GM23338 (cell line): Measurements from ENCODE around the gene FBLN5. TPM values are rescaled to one million over a fixed set of nuclear protein-coding genes. Genes with fewer than 3 reads are reported as not detected.

Experiments
- ATAC-seq: fragments of 200-7000 bp; cut with Tn5 transposase; 3 replicates; pipeline ENCODE4 v1.9.1; 2020
- DNase-seq: peaks from one replicate; pipeline ENCODE4 v3.0.0-alpha.2; 2015; ENCODE audit warnings: low spot score
- H2AFZ ChIP-seq: fragments of 200-600 bp; sonication (generic); 2 replicates; pipeline ENCODE4 v1.8.0; 2016; ENCODE audit warnings: antibody characterized with exemption, mild to moderate bottlenecking, moderate library complexity
- H3F3A ChIP-seq: fragments of 200-600 bp; sonication (generic); replicated peaks from 2 replicates; pipeline ENCODE4 v1.8.0; 2017; ENCODE audit warnings: antibody characterized with exemption, mixed run types, low read depth
- H3K27ac ChIP-seq: fragments of 200-600 bp; sonication (generic); 2 replicates; pipeline ENCODE4 v1.6.1; 2016; ENCODE audit warnings: low read depth
- H3K27me3 ChIP-seq: fragments of 200-600 bp; sonication (generic); 2 replicates; pipeline ENCODE4 v1.8.0; 2016; ENCODE audit warnings: mild to moderate bottlenecking, mixed run types, moderate library complexity; ENCODE audit not compliant: insufficient read depth
- H3K36me3 ChIP-seq: fragments of 200-600 bp; sonication (generic); 2 replicates; pipeline ENCODE4 v1.8.0; 2016; ENCODE audit warnings: mild to moderate bottlenecking; ENCODE audit not compliant: insufficient read depth
- H3K4me1 ChIP-seq: fragments of 200-600 bp; sonication (generic); 2 replicates; pipeline ENCODE4 v1.8.0; 2016; ENCODE audit warnings: mild to moderate bottlenecking, moderate library complexity; ENCODE audit not compliant: insufficient read depth
- H3K4me2 ChIP-seq: fragments of 200-600 bp; sonication (generic); 2 replicates; pipeline ENCODE4 v1.7.1; 2017; ENCODE audit warnings: mixed run types
- H3K4me3 ChIP-seq: fragments of 200-600 bp; sonication (generic); 2 replicates; pipeline ENCODE4 v1.6.1; 2016; ENCODE audit warnings: mixed run types
- H3K79me2 ChIP-seq: fragments of 200-600 bp; sonication (generic); replicated peaks from 2 replicates; pipeline ENCODE4 v1.8.0; 2017; ENCODE audit warnings: mild to moderate bottlenecking; ENCODE audit not compliant: insufficient read depth
- H3K9me2 ChIP-seq: fragments of 200-600 bp; sonication (generic); 2 replicates; pipeline ENCODE4 v1.8.0; 2017; ENCODE audit not compliant: insufficient read depth
- H4K20me1 ChIP-seq: fragments of 200-600 bp; sonication (generic); replicated peaks from 2 replicates; pipeline ENCODE4 v1.8.0; 2017; ENCODE audit warnings: mild to moderate bottlenecking; ENCODE audit not compliant: insufficient read depth
- H3K27ac Mint-ChIP-seq: 2 replicates; pipeline ENCODE4 v1.8.0; 2020; ENCODE audit warnings: inconsistent platforms, mild to moderate bottlenecking, moderate library complexity, mixed read lengths
- H3K27me3 Mint-ChIP-seq: 3 replicates; pipeline ENCODE4 v1.8.0; 2022; ENCODE audit warnings: low read depth, mild to moderate bottlenecking, moderate library complexity, mixed read lengths, inconsistent platforms; ENCODE audit not compliant: insufficient read depth, poor library complexity
- H3K36me3 Mint-ChIP-seq: 3 replicates; pipeline ENCODE4 v1.8.0; 2021; ENCODE audit warnings: low read depth, mild to moderate bottlenecking, inconsistent platforms, moderate library complexity, mixed read lengths
- H3K4me1 Mint-ChIP-seq: 3 replicates; pipeline ENCODE4 v1.8.0; 2020; ENCODE audit warnings: mild to moderate bottlenecking, inconsistent platforms, mixed read lengths
- H3K4me3 Mint-ChIP-seq: 3 replicates; pipeline ENCODE4 v1.8.0; 2021; ENCODE audit warnings: moderate library complexity, mild to moderate bottlenecking, inconsistent platforms, mixed read lengths
- H3K9me3 Mint-ChIP-seq: 3 replicates; pipeline ENCODE4 v1.8.0; 2020; ENCODE audit warnings: moderate library complexity, mild to moderate bottlenecking, inconsistent platforms, mixed read lengths
- CREB1 ChIP-seq: fragments of 250-450 bp; sonication (Bioruptor Pico); IDR thresholded peaks from 2 replicates; pipeline ENCODE4 v1.5.0; 2020; ENCODE audit warnings: low read depth, mild to moderate bottlenecking, moderate library complexity
- EZH2 ChIP-seq: fragments of 200-600 bp; sonication (generic); IDR thresholded peaks from one replicate; pipeline ENCODE4 v1.8.0; 2017; ENCODE audit warnings: antibody characterized with exemption, mild to moderate bottlenecking, low read depth; ENCODE audit not compliant: unreplicated experiment
- EZH2phosphoT487 ChIP-seq: fragments of 200-600 bp; sonication (generic); IDR thresholded peaks from one replicate; pipeline ENCODE4 v1.8.1; 2018; ENCODE audit warnings: antibody characterized with exemption; ENCODE audit not compliant: unreplicated experiment
- JUNB ChIP-seq: IDR thresholded peaks from one replicate; pipeline ENCODE4 v1.6.1; 2016; ENCODE audit warnings: antibody characterized with exemption; ENCODE audit not compliant: unreplicated experiment
- NANOG ChIP-seq: IDR thresholded peaks from 2 replicates; pipeline ENCODE4 v1.6.1; 2016; ENCODE audit warnings: antibody characterized with exemption, borderline replicate concordance
- POLR2AphosphoS5 ChIP-seq: IDR thresholded peaks from 2 replicates; pipeline ENCODE4 v1.6.1; 2016; ENCODE audit warnings: antibody characterized with exemption, low read depth
- STAT1 ChIP-seq: IDR thresholded peaks from one replicate; pipeline ENCODE4 v1.6.1; 2016; ENCODE audit warnings: antibody characterized with exemption; ENCODE audit not compliant: unreplicated experiment
- ZNF114 ChIP-seq: fragments of 250-450 bp; sonication (Bioruptor Pico); IDR thresholded peaks from 2 replicates; pipeline ENCODE4 v1.5.0; 2020; ENCODE audit warnings: mild to moderate bottlenecking, moderate library complexity
- ZNF331 ChIP-seq: fragments of 250-450 bp; sonication (Bioruptor Pico); IDR thresholded peaks from 2 replicates; pipeline ENCODE4 v1.5.0; 2020; ENCODE audit warnings: low read depth, mild to moderate bottlenecking, moderate library complexity
- polyA plus RNA-seq: library from polyadenylated mRNA; unstranded; fragments of >200 nt; fragmentation: Nextera tagmentation; extraction: Ambion mirVana; gene quantifications from 2 replicates; pipeline ENCODE4 v1.2.1, GENCODE V29; 2016
- total RNA-seq: library from RNA; depleted of rRNA; stranded (reverse); fragments of >200 nt; shearing (Covaris generic); gene quantifications from 2 replicates; pipeline ENCODE4 v1.2.3, GENCODE V29; 2014
- TF ChIP-seq, protein P1 (sequence below): IDR thresholded peaks from 2 replicates; pipeline ENCODE4 v1.6.1; 2016; ENCODE audit warnings: antibody characterized with exemption
- TF ChIP-seq, protein P2 (sequence below): IDR thresholded peaks from one replicate; pipeline ENCODE4 v1.6.1; 2018; ENCODE audit warnings: antibody characterized with exemption; ENCODE audit not compliant: unreplicated experiment
- TF ChIP-seq, protein P3 (sequence below): fragments of 250-450 bp; sonication (Bioruptor Pico); IDR thresholded peaks from 2 replicates; pipeline ENCODE4 v1.5.0; 2020; ENCODE audit warnings: mild to moderate bottlenecking, moderate library complexity
- TF ChIP-seq, protein P4 (sequence below), 2 experiments: fragments of 200-600 bp in 1 of 2; sonication (generic) in 1 of 2; conservative IDR thresholded peaks; 2 replicates each; pipeline versions ENCODE4 v1.5.1 to v1.6.1; 2016 to 2017; ENCODE audit warnings: antibody characterized with exemption in 2 of 2, low read depth in 2 of 2, mild to moderate bottlenecking in 2 of 2, moderate library complexity in 1 of 2

Gene FBLN5
- total and polyA plus RNA-seq, 2 experiments from 2014 or later, result 4.3 to 4.9 TPM

DNA sequence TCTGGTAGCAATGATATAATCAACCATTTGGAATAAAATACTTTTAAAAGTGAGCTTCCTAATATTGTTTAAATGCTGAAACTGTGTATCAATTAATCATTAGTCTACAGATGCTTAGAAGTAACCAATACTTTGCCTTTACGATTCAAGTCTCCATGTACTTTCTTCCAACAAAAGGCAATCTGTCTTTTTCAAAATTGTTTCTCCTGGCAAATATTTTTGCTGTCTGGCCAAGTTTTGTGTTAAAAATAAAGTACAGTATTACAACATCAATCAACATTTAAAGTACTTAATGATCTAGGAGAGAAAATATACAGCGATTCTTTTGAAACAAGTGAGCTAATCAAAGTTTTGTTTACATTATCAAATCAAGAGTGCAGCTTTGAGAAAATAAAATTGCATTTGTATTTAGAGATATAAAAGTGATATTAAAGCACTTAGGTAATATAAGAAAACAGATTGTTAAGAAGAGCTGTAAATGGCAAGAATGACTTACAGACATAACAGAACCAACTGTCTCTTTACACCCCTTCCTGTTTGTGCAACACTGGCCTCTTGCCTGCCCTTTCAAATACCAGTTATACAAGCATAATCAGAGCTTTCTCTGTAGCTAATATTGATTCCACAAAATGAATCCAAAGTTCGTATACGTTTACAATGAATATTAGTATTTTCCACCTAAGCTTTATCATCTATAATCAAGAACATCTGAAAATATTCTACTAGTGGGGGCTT lies 38.2 kb upstream of the FBLN5 start:
- Histone ChIP-seq H3K4me3 (no peak overlapping the region), H3K27ac (no peak overlapping the region), H3F3A (no peaks in the 10 kb centered on the region), H3K9me2 (no peaks in the 10 kb centered on the region), H3K27me3 (no peaks in the 10 kb centered on the region), H3K4me1 (no peaks in the 10 kb centered on the region), H3K36me3 (0 out of 2 replicates have a peak, but pooled peaks cover 10% of the 10 kb centered on the region), H3K79me2 (no peaks in the 10 kb centered on the region), H3K4me2 (no peak overlapping the region), H4K20me1 (no peaks in the 10 kb centered on the region), H2AFZ (no peak overlapping the region)
- Mint-ChIP-seq H3K4me1 (no peaks in the 10 kb centered on the region), H3K27ac (no peak overlapping the region), H3K27me3 (no peaks in the 10 kb centered on the region), H3K36me3 (peaks cover 11% of the 10 kb centered on the region; the same call in 2 of the 3 replicates), H3K9me3 (no peaks in the 10 kb centered on the region), H3K4me3 (no peak overlapping the region)
- DNase-seq, result no peak
- ATAC-seq, result no peak
- TF ChIP-seq NANOG (no peak), EZH2 (no peak), STAT1 (no peak), JUNB (no peak), ZNF331 (CRISPR knock-in tag) (no peak), ZNF114 (CRISPR knock-in tag) (no peak), EZH2phosphoT487 (no peak), POLR2AphosphoS5 (no peak), CREB1 (CRISPR knock-in tag) (no peak)
- TF ChIP-seq, protein P1, sequence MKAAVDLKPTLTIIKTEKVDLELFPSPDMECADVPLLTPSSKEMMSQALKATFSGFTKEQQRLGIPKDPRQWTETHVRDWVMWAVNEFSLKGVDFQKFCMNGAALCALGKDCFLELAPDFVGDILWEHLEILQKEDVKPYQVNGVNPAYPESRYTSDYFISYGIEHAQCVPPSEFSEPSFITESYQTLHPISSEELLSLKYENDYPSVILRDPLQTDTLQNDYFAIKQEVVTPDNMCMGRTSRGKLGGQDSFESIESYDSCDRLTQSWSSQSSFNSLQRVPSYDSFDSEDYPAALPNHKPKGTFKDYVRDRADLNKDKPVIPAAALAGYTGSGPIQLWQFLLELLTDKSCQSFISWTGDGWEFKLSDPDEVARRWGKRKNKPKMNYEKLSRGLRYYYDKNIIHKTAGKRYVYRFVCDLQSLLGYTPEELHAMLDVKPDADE, result no peak
- TF ChIP-seq, protein P2, sequence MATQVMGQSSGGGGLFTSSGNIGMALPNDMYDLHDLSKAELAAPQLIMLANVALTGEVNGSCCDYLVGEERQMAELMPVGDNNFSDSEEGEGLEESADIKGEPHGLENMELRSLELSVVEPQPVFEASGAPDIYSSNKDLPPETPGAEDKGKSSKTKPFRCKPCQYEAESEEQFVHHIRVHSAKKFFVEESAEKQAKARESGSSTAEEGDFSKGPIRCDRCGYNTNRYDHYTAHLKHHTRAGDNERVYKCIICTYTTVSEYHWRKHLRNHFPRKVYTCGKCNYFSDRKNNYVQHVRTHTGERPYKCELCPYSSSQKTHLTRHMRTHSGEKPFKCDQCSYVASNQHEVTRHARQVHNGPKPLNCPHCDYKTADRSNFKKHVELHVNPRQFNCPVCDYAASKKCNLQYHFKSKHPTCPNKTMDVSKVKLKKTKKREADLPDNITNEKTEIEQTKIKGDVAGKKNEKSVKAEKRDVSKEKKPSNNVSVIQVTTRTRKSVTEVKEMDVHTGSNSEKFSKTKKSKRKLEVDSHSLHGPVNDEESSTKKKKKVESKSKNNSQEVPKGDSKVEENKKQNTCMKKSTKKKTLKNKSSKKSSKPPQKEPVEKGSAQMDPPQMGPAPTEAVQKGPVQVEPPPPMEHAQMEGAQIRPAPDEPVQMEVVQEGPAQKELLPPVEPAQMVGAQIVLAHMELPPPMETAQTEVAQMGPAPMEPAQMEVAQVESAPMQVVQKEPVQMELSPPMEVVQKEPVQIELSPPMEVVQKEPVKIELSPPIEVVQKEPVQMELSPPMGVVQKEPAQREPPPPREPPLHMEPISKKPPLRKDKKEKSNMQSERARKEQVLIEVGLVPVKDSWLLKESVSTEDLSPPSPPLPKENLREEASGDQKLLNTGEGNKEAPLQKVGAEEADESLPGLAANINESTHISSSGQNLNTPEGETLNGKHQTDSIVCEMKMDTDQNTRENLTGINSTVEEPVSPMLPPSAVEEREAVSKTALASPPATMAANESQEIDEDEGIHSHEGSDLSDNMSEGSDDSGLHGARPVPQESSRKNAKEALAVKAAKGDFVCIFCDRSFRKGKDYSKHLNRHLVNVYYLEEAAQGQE, result no peak
- TF ChIP-seq, protein P3, sequence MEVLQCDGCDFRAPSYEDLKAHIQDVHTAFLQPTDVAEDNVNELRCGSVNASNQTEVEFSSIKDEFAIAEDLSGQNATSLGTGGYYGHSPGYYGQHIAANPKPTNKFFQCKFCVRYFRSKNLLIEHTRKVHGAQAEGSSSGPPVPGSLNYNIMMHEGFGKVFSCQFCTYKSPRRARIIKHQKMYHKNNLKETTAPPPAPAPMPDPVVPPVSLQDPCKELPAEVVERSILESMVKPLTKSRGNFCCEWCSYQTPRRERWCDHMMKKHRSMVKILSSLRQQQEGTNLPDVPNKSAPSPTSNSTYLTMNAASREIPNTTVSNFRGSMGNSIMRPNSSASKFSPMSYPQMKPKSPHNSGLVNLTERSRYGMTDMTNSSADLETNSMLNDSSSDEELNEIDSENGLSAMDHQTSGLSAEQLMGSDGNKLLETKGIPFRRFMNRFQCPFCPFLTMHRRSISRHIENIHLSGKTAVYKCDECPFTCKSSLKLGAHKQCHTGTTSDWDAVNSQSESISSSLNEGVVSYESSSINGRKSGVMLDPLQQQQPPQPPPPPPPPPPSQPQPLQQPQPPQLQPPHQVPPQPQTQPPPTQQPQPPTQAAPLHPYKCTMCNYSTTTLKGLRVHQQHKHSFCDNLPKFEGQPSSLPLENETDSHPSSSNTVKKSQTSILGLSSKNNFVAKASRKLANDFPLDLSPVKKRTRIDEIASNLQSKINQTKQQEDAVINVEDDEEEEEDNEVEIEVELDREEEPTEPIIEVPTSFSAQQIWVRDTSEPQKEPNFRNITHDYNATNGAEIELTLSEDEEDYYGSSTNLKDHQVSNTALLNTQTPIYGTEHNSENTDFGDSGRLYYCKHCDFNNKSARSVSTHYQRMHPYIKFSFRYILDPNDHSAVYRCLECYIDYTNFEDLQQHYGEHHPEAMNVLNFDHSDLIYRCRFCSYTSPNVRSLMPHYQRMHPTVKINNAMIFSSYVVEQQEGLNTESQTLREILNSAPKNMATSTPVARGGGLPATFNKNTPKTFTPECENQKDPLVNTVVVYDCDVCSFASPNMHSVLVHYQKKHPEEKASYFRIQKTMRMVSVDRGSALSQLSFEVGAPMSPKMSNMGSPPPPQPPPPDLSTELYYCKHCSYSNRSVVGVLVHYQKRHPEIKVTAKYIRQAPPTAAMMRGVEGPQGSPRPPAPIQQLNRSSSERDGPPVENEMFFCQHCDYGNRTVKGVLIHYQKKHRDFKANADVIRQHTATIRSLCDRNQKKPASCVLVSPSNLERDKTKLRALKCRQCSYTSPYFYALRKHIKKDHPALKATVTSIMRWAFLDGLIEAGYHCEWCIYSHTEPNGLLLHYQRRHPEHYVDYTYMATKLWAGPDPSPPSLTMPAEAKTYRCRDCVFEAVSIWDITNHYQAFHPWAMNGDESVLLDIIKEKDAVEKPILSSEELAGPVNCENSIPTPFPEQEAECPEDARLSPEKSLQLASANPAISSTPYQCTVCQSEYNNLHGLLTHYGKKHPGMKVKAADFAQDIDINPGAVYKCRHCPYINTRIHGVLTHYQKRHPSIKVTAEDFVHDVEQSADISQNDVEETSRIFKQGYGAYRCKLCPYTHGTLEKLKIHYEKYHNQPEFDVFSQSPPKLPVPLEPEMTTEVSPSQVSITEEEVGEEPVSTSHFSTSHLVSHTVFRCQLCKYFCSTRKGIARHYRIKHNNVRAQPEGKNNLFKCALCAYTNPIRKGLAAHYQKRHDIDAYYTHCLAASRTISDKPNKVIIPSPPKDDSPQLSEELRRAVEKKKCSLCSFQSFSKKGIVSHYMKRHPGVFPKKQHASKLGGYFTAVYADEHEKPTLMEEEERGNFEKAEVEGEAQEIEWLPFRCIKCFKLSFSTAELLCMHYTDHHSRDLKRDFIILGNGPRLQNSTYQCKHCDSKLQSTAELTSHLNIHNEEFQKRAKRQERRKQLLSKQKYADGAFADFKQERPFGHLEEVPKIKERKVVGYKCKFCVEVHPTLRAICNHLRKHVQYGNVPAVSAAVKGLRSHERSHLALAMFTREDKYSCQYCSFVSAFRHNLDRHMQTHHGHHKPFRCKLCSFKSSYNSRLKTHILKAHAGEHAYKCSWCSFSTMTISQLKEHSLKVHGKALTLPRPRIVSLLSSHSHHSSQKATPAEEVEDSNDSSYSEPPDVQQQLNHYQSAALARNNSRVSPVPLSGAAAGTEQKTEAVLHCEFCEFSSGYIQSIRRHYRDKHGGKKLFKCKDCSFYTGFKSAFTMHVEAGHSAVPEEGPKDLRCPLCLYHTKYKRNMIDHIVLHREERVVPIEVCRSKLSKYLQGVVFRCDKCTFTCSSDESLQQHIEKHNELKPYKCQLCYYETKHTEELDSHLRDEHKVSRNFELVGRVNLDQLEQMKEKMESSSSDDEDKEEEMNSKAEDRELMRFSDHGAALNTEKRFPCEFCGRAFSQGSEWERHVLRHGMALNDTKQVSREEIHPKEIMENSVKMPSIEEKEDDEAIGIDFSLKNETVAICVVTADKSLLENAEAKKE, result no peak
- TF ChIP-seq, protein P4, sequence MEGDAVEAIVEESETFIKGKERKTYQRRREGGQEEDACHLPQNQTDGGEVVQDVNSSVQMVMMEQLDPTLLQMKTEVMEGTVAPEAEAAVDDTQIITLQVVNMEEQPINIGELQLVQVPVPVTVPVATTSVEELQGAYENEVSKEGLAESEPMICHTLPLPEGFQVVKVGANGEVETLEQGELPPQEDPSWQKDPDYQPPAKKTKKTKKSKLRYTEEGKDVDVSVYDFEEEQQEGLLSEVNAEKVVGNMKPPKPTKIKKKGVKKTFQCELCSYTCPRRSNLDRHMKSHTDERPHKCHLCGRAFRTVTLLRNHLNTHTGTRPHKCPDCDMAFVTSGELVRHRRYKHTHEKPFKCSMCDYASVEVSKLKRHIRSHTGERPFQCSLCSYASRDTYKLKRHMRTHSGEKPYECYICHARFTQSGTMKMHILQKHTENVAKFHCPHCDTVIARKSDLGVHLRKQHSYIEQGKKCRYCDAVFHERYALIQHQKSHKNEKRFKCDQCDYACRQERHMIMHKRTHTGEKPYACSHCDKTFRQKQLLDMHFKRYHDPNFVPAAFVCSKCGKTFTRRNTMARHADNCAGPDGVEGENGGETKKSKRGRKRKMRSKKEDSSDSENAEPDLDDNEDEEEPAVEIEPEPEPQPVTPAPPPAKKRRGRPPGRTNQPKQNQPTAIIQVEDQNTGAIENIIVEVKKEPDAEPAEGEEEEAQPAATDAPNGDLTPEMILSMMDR (conservative IDR thresholded peaks at IDR 0.05; ENCODE audit: low read depth in 2 of 2), result no peak
